Globus pallidus (tissue), 1 donor: Measurements from ENCODE around the gene HCRTR2.
"Not testable (repeated sequence)": the region's sequence is repeated elsewhere in the genome, so short reads cannot be mapped to it uniquely, and the experiment has no call there.

Experiments
- DNase-seq: peaks from one replicate; pipeline ENCODE4 v3.0.0-alpha.2; 2015; ENCODE audit warnings: low spot score

HCRTR2 gene

GRCh38 chr6:55212156-55212555 lies 37.8 kb downstream of the HCRTR2 start:
- DNase-seq, result no peak

GRCh38 chr6:55220961-55221360 lies 46.6 kb downstream of the HCRTR2 start:
- DNase-seq, result no peak

GRCh38 chr6:55227862-55228261 lies 53.5 kb downstream of the HCRTR2 start:
- no peak for DNase-seq

- DNase-seq, result no peak
Measured at GRCh38 chr6:55239099-55239498, 64.8 kb downstream of the HCRTR2 start.

- DNase-seq, result not testable (repeated sequence)
Measured at GRCh38 chr6:55240975-55241605, 66.8 kb downstream of the HCRTR2 start.

- DNase-seq, result no peak
Measured at GRCh38 chr6:55250400-55250799, 76.1 kb downstream of the HCRTR2 start.

GRCh38 chr6:55255113-55255512 lies 80.8 kb downstream of the HCRTR2 start:
- DNase-seq, result no peak

- no peak for DNase-seq
Measured at GRCh38 chr6:55260181-55260580, 85.9 kb downstream of the HCRTR2 start.

GRCh38 chr6:55265409-55266114 lies 91.2 kb downstream of the HCRTR2 start:
- DNase-seq, result no peak

- no peak for DNase-seq
Measured at GRCh38 chr6:55266896-55267295, 92.6 kb downstream of the HCRTR2 start.

GRCh38 chr6:55276745-55277530 lies 102.6 kb downstream of the HCRTR2 start:
- DNase-seq, result peak; percentile 9

- no peak for DNase-seq
Measured at GRCh38 chr6:55277646-55278045, 103.3 kb downstream of the HCRTR2 start.

GRCh38 chr6:55281215-55281614 lies 106.9 kb downstream of the HCRTR2 start:
- DNase-seq, result no peak

GRCh38 chr6:55282115-55282514 lies 107.8 kb downstream of the HCRTR2 start:
- no peak for DNase-seq

- DNase-seq, result no peak
Measured at GRCh38 chr6:55286824-55287223, 112.5 kb downstream of the HCRTR2 start.

GRCh38 chr6:55290736-55291135 lies 116.4 kb downstream of the HCRTR2 start:
- DNase-seq, result no peak

GRCh38 chr6:55293116-55293515 lies 118.8 kb downstream of the HCRTR2 start:
- DNase-seq, result no peak

GRCh38 chr6:55297214-55297613 lies 122.9 kb downstream of the HCRTR2 start:
- DNase-seq, result not testable (repeated sequence)

GRCh38 chr6:55299286-55299985 lies 125.1 kb downstream of the HCRTR2 start:
- no peak for DNase-seq

GRCh38 chr6:55304747-55305146 lies 130.4 kb downstream of the HCRTR2 start:
- DNase-seq, result no peak

GRCh38 chr6:55319961-55320695 lies 145.8 kb downstream of the HCRTR2 start:
- no peak for DNase-seq

GRCh38 chr6:55320696-55321086 lies 146.4 kb downstream of the HCRTR2 start:
- DNase-seq, result no peak
